Esophagus squamous epithelium (tissue), 5 donors: ENCODE measurements around the gene LSP1. TPM values are rescaled to one million over a fixed set of nuclear protein-coding genes. Genes with fewer than 3 reads are reported as not detected.
A peak's percentile ranks its signal among the peaks of the same experiment; 100 is the strongest.

Experiments
- DNase-seq: peaks from one replicate; lab custom pipeline; 2025; lab: John Stamatoyannopoulos, UW
- H3K27ac ChIP-seq, 4 donors: fragments of 200-600 bp; sonication (generic); one replicate each; pipeline ENCODE4 v1.5.1; 2016 to 2019; ENCODE audit warnings: mild to moderate bottlenecking in 1 of 4
- H3K27me3 ChIP-seq, 4 donors: fragments of 200-600 bp; sonication (generic); 1 replicate in 3 of 4; 2 replicates in 1 of 4; pipeline versions ENCODE4 v1.5.1 to v1.6.0; 2017 to 2021; ENCODE audit warnings: antibody characterized with exemption in 1 of 4
- H3K36me3 ChIP-seq, 3 donors: fragments of 200-600 bp; sonication (generic); one replicate each; pipeline ENCODE4 v1.5.1; 2016 to 2019
- H3K4me1 ChIP-seq, 3 donors: fragments of 200-600 bp; sonication (generic); one replicate each; pipeline ENCODE4 v1.5.1; 2017 to 2019
- H3K4me3 ChIP-seq, 4 donors: fragments of 200-600 bp; sonication (generic); 1 replicate in 3 of 4; 2 replicates in 1 of 4; pipeline ENCODE4 v1.5.1; 2016 to 2019; ENCODE audit warnings: mild to moderate bottlenecking in 2 of 4, moderate library complexity in 1 of 4
- H3K9me3 ChIP-seq, 3 donors: fragments of 200-600 bp; sonication (generic); one replicate each; pipeline ENCODE4 v1.5.1; 2016 to 2019
- POLR2A ChIP-seq, 4 donors: fragments of 450-650 bp; IDR thresholded peaks; one replicate each; pipeline ENCODE4 v1.6.1; 2017; ENCODE audit warnings: antibody characterized with exemption in 4 of 4, mild to moderate bottlenecking in 4 of 4, moderate library complexity in 3 of 4
- WGBS, 2 donors: methylation state at CpG; one replicate each; pipeline ENCODE4 v1.1.5; 2018; 5-methylcytosine and 5-hydroxymethylcytosine counted together
- intact Hi-C: fragments of 100-400 bp; cut with DNase I; formaldehyde crosslinking; loops from one replicate; pipeline ENCODE4 v1.15.0; 2022
- total RNA-seq, 4 donors: library from RNA; depleted of rRNA; stranded (reverse); fragments of >200 nt; gene quantifications; one replicate each; pipeline ENCODE4 v1.1.0, GENCODE V29; 2016
- TF ChIP-seq, protein P1 (sequence below), 6 experiments: fragments of 450-650 bp in 4 of 6; fragments of 200-600 bp in 2 of 6; sonication (generic) in 2 of 6; IDR thresholded peaks; one replicate each; pipeline ENCODE4 v1.5.1; 2016 to 2019; ENCODE audit warnings: antibody characterized with exemption in 6 of 6, mild to moderate bottlenecking in 4 of 6, moderate library complexity in 4 of 6
- donor health status: DM: yes; HTN: yes; CAD: no.

LSP1 gene
- total RNA-seq, 4 donors from 2014 or later = 23.3 to 75.9 (median 46.4) TPM

DNA sequence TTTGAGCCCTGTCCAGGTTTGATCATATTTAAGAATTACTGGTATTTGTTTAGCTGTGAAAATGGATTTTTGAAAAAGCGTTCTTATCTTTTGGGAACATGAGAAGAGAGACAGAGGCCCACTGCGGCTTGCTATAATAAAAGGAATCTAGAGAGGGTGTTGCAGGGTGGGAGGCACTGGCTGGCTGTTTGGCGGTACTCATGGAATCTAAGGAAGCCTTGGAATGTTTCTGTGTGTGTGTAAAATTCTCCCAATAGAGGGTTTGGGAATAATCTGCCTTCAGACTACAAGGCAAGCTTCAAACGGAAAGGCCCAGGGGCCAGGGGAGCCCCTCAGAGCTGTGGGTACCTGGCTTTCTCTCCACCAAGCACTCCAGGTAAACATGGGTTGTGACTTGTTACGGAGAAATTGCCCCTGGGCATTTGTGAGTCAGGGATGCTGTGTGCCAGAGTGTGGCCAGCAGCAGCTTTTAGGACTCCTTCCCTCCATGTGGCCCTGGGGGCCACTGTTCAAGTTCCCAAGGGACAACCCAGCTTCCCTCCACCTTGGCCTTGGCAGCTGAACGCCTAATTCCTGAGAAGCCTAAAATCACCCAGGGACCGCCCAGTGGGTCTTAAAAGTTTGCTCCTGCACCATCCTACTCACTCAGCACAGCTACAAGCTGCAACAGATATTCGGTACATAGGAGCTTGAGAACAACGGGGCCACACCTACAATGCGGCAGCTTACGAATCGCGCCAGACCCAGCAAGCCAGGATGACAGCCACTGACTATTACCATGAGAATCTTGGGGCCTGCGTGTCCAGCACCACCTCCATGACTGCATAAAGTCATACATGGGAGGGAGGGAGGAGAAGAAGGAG is 32.2 kb upstream of the LSP1 start:
- WGBS, 2 donors = 40 to 42% methylated on average over 12 to 13 of the region's 14 CpGs
- Histone ChIP-seq H3K9me3 (peaks cover 0 to 15% (median 8%) of the 10 kb centered on the region in 3 donors), H3K4me1 (peaks cover 0 to 66% (median 11%) of the 10 kb centered on the region in 3 donors), H3K36me3 (no peaks in the 10 kb centered on the region), H3K4me3 (no peak overlapping the region), H3K27me3 (peaks cover 0 to 21% (median 0%) of the 10 kb centered on the region in 4 donors), H3K27ac (peak overlapping the region; percentile 35 to 51 (median 45))
- DNase-seq = no peak
- TF ChIP-seq POLR2A (IDR thresholded peaks at IDR 0.05) = no peak
- TF ChIP-seq, protein P1, sequence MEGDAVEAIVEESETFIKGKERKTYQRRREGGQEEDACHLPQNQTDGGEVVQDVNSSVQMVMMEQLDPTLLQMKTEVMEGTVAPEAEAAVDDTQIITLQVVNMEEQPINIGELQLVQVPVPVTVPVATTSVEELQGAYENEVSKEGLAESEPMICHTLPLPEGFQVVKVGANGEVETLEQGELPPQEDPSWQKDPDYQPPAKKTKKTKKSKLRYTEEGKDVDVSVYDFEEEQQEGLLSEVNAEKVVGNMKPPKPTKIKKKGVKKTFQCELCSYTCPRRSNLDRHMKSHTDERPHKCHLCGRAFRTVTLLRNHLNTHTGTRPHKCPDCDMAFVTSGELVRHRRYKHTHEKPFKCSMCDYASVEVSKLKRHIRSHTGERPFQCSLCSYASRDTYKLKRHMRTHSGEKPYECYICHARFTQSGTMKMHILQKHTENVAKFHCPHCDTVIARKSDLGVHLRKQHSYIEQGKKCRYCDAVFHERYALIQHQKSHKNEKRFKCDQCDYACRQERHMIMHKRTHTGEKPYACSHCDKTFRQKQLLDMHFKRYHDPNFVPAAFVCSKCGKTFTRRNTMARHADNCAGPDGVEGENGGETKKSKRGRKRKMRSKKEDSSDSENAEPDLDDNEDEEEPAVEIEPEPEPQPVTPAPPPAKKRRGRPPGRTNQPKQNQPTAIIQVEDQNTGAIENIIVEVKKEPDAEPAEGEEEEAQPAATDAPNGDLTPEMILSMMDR (IDR thresholded peaks at IDR 0.05) = no peak
- intact Hi-C loops = no loop called here

DNA sequence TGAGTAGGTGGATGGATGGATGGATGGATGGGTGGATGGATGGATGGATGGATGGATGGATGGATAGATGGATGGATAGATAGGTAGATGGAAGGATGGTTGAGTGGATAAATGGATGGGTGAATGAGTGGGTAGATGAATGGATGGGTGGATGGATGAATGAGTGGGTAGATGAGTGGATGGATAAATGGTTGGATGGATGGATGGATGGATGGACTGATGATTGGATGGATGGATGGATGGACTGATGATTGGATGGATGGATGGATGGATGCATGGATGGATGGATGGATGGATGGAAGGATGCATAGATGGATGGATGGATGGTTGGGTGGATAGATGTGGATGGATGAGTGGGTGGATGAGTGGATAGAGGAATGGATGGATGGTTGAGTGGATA is 31.3 kb upstream of the LSP1 start:
- intact Hi-C loops = no loop called here
- Histone ChIP-seq H3K27me3 (peaks cover 0 to 20% (median 0%) of the 10 kb centered on the region in 4 donors), H3K4me3 (no peak overlapping the region), H3K36me3 (no peaks in the 10 kb centered on the region), H3K4me1 (peaks cover 0 to 75% (median 11%) of the 10 kb centered on the region in 3 donors), H3K9me3 (peaks cover 0 to 15% (median 8%) of the 10 kb centered on the region in 3 donors), H3K27ac (peak overlapping the region in 1 of 4 donors; percentile 51)
- DNase-seq = no peak
- TF ChIP-seq, protein P1 (IDR thresholded peaks at IDR 0.05) = no peak
- no peak for TF ChIP-seq POLR2A (IDR thresholded peaks at IDR 0.05)

DNA sequence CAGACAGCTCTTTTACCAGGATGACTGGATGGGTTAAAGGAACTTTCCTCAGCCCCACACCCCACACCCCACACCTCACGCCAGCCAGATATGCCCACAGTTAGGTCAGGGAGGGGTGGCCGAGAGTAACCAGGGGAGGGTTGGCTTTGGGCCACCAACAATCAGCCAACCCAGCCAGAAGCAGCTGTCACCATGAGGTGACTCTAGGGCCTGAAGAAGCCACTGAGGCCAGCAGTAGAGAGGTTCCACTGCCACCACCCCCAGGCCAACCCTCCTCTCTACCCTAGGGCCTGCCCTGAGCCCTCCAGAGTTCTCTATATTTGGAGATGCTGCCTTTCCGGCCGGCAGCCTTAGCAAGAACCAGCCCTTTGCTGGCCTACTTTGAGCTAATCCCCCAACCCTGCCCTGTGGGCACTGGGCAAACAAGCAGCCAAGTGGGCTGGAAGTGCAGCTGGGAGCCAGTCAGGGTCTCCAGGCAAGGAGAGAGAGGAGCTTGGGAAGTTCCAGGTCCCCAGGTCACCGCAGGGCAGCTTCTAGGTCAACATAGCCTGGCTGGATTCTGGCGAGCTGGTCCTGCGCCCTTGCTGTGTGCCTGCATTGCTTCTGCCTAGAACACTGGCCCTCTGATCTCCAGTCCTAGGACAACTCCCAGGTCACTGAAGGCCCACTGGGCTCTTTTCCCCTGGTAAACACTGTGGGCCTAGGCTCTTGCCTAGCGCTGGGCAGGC is 30.1 kb upstream of the LSP1 start:
- H3K36me3 ChIP-seq = no peaks in the 10 kb centered on the region
- 70 to 84% methylated on average over 2 to 6 of the region's 8 CpGs for WGBS, 2 donors
- no peak for DNase-seq
- TF ChIP-seq, protein P1 (IDR thresholded peaks at IDR 0.05) = no peak
- TF ChIP-seq POLR2A (IDR thresholded peaks at IDR 0.05) = no peak
- peaks cover 0 to 13% (median 8%) of the 10 kb centered on the region in 3 donors for H3K9me3 ChIP-seq
- no peak overlapping the region for H3K4me3 ChIP-seq
- H3K27ac ChIP-seq = no peak overlapping the region
- intact Hi-C loops = no loop called here
- peaks cover 0 to 28% (median 0%) of the 10 kb centered on the region in 4 donors for H3K27me3 ChIP-seq
- H3K4me1 ChIP-seq = peaks cover 0 to 78% (median 20%) of the 10 kb centered on the region in 3 donors

DNA sequence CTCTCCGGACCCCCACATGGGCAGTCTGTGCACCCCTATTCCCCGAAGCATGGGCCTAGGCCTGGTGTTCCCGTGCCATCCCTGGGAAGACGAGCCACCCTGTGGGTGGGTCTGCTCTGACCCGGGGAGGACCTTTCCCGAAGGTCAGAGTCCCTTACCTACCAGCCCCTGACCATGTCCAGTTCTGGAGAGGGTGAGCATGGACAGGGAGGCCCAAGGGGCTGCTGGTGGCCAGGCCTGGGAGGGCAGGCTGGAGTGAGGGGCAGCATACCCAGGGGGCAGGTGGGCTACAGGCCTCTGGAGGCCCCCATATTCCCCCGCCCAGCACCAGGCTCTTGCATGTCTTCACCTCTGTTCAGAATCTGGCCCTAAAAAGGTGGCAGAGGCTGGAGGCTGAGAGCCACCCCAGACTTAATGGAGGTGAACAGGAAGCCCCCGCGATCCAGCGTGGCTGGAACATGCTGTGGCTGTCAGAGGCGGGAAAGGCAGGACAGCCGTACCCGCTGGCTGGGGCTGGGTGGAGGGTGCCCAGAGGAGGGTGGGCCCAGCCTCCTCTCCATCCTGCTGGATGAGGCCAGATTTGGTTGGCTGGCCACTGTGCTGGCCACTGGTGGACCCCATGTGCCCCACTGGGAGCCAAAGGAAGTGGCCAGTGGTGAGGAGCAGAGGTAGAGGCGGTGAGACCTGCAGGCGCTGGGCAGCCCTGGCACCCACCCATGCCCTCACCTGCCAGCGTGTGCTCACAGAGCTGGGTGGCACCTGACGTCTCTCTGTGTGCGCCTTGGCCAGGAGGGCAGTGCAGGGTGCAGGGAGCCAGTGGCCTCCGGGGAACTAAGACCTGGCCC is 29.3 kb upstream of the LSP1 start:
- no peak for DNase-seq
- no peak overlapping the region for H3K27ac ChIP-seq
- H3K4me3 ChIP-seq = no peak overlapping the region
- WGBS, 2 donors = 65 to 89% methylated on average over 4 to 8 of the region's 19 CpGs
- intact Hi-C loops = no loop called here
- peaks cover 0 to 36% (median 0%) of the 10 kb centered on the region in 4 donors for H3K27me3 ChIP-seq
- TF ChIP-seq POLR2A (IDR thresholded peaks at IDR 0.05) = no peak
- TF ChIP-seq, protein P1 (IDR thresholded peaks at IDR 0.05) = no peak
- H3K4me1 ChIP-seq = peaks cover 0 to 83% (median 20%) of the 10 kb centered on the region in 3 donors
- H3K36me3 ChIP-seq = no peaks in the 10 kb centered on the region
- peaks cover 0 to 5% (median 3%) of the 10 kb centered on the region in 3 donors for H3K9me3 ChIP-seq
